Measurements from ENCODE around the gene LRP10. TPM values are rescaled to one million over a fixed set of nuclear protein-coding genes. Genes with fewer than 3 reads are reported as not detected.
"Not testable (repeated sequence)": the region's sequence is repeated elsewhere in the genome, so short reads cannot be mapped to it uniquely, and the experiment has no call there.

Gene LRP10
- polyA plus RNA-seq, 3 donors = 79.1 to 94.9 (median 93.9) TPM

DNA sequence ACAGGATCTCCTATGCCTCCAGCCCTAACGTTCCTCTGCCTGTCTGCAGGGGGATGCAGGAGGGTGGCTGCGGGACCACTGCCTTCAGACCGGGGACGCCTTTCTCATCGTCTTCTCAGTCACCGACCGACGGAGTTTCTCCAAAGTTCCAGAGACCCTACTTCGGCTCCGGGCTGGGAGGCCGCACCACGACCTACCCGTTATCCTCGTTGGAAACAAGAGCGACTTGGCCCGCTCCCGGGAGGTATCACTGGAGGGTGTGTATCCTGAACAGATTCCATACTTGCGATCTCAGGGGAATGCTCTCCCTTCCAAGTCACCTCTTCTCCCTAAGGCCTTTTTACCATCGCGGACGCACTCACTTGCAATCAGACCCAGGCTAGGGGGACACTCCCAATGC, 14.4 kb downstream of the LRP10 start:
- no peak for DNase-seq

DNA sequence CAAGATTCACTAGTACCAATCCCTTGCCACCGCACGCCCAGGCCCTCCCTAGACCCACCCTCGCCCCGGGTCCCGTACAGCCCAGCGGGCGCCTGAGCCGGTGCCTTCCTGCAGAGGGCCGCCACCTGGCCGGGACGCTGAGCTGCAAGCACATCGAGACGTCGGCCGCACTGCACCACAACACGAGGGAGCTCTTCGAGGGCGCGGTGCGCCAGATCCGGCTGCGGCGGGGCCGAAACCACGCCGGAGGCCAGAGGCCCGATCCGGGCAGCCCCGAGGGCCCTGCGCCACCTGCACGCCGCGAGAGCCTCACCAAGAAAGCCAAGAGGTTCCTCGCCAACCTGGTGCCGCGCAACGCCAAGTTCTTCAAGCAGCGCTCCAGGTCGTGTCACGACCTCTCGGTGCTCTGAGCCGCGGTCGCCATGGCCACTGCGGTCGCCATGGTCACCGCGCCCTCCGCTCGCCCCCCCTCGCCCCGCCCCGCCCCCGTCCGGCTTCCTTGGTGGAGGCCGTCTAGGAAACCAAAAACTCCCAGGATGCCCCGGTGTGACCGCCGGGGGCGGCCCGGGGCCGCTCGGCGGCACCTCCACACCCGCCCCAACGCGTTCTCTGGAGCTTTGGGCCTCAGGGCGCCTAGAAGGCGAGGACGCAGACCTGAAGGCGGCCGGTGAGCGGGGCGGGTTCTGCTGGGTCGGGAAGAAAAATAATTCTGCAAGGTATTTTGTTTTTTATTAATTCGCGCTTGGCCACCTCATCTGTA, 15.1 kb downstream of the LRP10 start:
- DNase-seq = peak; percentile 84

DNA sequence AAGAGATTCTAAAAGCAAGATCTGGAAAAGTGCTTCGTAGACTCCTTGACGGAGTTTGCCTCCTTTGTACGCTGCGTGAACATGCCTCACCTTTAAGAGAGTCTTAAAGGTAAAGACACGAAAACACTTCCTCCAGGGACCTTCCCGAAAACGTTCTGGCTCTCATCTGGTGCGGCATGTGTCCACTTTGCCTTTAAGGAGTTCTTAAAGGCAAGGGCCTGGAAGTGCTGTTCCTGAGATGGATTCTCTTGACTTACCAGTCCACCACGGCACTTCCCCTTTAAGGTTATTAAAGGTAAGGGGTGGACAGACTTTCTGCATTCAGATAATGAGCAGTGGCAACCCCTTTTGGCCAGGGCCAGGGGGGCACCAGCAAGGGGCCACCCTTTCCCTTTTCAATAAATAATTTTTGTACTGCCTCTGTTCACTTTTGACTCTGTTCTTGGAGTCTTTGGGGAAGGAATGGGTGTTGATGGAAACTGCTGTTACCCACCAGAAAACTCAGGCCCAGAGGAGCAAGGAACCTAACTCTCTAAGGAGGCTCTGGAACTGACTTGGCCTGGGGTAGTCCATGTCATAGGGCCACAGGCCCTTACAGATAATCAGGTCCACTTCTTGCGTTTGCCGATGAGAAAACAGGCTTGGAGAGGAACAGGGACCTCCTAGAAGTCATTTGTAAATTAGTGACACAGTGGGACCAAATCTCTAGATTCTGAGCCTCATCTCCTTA, 15.9 kb downstream of the LRP10 start:
- DNase-seq = peak; percentile 93

DNA sequence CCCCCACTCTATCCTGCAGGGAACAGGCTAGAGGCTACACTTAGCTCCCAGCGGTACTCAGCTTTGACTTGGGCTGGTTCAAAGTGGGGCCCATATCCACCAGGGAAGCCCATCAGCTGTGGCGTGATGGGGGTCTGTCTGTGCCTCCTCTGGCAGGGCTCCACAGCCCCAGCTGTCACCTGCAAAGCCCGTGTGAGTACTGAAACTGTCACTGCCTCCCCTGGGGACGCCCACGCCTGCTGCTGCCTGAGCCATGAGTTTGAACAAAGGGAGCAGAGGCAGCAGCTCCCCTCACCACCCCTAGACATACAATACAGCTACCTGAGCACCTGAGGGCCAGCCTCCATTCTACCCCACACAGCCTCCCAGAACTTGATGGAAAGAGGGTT, 16.4 kb downstream of the LRP10 start:
- DNase-seq = no peak

DNA sequence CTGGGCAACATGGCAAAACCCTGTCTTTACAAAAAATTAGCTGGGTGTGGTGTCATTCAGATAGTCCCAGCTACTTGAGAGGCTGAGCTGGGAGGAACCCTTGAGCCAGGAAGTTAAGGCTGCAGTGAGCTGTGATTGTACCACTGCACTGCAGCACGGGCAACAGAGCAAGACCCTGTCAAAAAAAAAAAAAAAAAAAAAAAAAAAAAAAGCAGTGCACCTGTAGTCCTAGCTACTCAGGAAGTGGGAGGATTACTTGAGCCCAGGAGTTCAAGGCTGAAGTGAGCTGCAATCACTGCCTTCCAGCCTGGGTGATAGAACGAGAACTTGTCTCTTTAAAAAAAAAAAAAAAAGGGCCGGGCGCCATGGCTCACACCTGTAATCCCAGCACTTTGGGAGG, 17.1 kb downstream of the LRP10 start:
- DNase-seq = no peak

DNA sequence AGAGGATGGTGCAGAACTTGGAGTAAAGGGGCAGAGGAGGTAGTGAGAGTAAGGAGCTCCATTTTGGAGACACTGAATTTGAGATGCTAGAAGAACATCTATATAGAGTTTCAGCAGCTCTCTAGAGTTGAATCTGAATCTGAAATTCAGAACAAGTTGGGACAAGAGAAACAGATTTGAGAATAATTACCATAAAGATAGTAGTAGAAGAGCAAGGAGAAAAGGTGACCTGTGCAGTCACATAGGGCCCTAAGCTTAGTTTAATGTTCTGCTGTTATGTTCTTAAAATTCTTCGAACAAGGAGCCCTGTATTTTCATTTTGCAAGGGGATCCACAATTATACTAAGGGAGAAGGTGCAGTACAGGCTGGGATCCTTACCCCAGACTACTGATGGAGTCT, 18.9 kb downstream of the LRP10 start:
- DNase-seq = no peak

DNA sequence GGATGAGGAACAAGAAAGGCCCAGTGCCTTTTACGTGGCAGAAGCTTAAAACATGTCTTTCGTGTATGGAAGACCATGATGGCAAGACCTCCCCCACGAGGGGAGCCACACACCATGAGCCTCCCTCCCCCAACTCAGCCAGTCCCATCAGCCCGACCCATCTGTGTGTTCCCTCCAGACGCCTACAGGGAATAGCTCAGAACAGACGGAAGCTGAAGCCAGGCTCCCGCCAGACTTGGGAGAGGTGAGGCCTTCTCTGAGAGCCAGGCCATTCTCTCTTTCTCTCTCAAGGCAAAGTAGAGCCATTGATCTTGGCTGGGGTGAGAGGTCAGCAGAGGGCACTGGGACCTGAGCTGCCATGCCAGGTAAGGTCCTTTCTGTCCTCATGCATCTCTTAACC, 20.9 kb downstream of the LRP10 start:
- no peak for DNase-seq

DNA sequence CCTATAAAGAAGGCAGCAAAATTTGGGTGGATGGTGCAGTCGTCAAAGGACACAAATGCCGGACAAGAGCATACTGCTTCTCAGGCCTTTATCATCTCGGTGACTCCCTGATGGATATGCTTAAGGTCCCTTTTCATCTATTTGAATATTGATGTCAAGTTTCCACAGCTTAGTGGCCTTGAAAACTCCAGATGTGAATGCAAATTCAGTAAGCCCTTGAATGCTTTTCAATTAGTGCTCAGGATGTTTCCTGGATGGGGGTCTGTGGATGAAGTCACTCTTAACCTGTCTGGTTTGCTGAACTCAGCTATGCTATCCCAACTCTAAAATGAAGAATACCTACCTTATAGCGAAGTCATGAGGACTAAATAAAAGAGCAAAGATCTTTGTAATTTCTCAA, 22.2 kb downstream of the LRP10 start:
- DNase-seq = no peak

DNA sequence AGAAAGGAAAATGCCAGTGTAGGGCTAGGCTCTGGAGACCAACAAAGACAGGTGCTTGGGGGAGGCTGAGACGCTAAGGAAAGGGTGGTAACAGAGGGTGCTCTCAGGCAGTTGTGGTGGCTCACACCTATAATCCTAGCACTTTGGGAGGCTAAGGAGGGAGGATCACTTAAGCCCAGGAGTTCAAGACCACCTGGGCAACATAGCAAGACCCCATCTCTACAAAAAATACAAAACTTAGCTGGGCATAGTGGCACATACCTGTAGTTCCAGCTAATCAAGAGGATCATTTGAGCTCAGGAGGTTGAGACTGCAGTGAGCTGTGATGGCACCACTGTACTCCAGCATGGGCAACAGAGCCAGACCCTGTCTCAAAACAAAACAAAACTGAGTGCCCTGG, 23.9 kb downstream of the LRP10 start:
- no peak for DNase-seq

DNA sequence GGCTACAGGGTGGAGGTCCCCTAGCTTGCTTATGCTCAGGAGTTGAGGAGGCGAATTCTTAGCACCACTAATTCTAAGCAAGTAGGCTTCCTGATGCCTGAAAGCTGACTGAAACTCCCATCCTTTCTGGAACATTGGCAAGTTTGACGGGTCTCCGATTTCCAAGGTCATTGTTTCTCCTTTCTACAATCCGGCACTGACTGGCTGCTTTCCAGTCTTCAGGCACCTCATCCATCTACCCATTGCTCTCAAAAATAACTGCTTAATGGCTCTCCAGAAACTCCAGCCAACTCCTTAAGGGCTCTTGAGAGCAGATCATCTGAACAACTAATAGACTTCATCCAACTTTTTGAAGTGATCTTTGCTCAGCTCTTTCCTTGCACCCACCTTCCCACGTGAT, 24.8 kb downstream of the LRP10 start:
- DNase-seq = no peak

DNA sequence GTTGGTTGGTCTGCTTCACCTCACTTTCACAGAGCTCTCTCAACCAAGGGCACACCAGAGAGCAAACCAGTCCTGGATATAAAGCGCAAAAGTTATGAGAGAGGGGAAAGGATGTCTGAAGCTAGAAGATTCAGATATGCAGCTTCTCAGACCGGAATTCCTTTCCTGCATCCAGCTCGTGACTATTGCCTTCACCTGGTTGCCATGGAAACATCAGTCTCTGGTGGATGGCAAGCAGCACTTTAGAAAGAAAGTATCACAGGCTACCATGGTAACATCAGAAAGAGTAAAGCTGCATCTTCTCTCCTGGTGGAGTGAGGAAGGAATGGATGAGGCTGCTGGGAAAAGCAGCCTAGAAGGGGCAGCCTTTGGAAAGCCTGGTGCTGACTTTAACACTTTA, 25.2 kb downstream of the LRP10 start:
- no peak for DNase-seq

DNA sequence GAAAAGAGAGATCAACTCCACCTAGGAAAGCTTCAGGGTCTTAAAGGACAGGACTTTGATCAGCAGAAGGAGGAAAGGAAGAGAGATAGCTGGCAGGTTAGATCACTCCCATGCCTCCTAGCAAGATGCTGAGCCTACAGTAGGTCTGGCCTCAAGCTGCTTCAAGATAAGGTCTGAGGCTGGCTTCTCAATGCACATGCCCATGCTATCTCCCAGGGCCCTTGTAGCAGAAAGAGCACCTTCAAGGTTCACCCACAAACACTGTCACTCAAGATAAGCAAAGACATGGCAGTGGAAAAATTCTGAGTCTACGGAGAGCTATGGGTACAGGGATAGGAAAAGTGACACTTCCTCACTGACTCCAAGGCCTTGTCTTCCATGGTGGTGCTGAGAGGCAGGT, 25.8 kb downstream of the LRP10 start:
- DNase-seq = no peak

DNA sequence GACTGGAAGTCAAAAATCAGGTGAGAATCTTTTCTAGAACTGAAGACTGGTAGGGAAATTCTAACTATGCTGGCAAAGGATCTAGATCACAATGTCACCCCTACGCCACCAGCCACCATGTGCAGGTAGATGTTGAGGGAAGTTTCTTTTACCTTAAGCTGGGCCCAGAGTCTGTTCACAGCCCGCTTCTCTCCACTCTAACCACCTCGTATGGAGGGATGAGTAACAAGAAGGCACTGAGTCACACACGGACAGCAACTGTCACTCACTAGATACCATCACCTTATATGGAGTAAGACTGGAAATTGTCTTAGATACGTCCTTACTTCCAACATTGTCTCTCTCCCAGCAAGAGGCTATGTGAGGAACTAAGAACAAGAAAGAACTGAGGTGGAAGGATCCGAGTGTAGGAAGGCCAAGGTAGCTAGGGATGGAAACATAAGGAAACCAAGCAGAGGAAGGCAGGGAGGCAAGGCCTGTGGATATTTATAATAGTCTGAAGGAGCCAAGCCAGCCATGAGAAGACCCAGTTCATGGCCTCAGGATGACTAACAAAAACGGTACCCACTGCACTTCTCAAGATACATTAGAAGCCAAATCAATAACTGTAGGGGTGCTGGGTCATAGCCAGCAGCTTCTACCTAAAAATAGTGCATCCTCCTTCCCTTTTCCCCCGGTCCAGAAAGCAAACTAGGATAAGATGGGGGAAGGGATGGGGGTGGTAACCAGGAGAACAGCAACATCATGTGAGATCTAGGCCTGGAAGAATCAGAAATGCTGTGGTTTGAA, 27.0 kb downstream of the LRP10 start:
- DNase-seq = no peak

DNA sequence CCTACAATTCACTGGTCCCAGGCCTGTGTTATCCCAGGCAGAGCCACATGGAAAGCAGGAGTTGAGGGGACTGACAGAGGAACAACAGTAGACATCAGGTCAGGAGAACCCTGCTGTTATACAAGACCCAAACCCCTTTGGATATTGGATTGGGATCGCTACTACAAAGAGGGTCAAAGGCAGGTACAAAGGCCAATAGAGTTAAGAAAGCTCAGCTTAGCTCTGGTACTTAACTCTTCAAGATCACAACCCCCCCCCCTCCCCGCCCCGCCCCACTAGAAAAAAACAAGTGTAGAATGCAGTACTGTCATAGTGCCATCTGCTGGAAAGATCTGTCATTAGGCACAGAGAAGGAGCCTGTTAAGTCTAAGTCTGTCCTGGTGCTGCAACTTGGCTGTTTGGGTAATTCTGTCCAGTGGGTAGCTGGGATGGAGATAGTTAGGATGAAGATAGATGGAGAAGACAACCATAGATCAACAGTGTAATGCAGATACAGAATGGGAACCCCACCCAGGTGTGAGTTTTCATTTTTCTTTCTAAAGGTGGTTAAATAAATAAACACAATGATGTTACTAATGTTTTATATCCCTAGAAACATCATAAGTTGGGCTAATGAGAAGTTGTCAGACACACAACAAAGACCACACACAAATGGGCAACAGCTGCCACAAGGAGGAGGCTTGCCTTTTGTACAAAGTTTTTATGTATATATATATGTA, 28.7 kb downstream of the LRP10 start:
- no peak for DNase-seq

DNA sequence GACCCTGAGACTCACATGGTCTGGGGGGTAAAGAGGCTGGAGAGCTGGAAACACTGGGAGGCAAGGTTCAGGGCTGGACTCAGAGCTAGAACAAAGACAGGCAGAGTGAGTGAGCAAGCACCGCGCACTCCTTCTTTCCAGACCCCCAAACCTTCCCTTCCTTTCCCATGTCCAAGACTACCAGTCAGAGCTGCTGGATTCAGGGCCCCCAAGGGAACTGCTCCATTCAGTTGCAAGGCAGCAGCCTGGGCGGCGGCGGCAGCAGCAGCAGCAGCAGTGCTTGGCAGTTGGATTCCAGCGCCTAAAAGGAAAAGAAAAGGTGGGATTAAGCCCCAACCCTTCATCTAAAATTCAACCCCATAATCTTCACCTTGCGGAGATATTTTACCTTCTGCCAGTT, 30.3 kb downstream of the LRP10 start:
- DNase-seq = no peak

DNA sequence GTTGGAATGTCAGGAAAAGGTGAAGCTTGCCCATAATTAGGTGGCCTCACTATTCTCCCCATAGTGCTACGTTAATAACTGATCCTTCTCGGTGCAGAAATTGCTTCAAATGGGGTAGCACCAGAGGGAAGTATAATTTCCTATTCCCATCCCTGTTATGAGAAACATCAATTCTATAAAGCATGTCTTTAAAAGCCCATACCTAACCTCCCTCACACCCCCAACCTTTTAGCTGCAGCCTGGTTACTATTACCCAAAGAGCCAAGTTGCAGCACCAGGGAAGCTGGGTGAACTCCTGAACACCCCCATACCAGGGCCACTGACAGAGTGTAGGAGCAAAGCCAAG, 32.2 kb downstream of the LRP10 start:
- DNase-seq = no peak

DNA sequence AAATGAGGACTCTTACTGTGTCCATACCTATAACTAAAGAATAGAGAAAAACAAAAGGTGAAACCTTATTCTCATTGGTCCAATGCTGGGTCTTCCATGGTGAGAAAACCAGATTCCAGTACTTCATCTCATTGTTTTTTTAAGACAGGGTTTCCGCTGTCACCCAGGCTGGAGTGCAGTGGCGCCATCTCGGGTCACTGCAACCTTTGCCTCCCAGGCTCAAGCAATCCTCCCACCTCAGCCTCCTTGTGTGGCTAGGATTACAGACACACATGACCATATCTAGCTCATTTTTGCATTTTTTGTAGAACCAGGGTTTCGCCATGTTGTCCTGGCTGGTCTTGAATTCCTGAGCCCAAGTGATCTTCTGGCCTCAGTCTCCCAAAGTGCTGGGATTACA, 34.1 kb downstream of the LRP10 start:
- DNase-seq = no peak

DNA sequence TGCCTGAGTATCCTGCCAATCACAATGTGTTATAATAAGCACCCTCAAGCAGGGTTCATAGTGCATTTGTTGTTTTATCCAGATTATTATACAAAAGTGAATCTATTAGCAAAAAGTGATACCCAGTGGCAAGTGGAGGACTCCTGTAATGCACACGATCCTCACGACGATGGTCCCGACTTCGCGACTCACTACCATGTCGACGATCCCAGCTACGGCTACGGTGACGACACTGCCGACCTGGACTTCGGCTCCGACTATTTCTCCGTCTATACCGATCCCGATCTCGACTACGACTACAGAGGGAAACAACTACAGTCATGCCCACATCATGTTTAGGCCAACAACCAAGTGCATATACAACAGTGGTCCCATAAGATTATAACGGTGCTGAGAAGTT, 34.5 kb downstream of the LRP10 start:
- DNase-seq = no peak

DNA sequence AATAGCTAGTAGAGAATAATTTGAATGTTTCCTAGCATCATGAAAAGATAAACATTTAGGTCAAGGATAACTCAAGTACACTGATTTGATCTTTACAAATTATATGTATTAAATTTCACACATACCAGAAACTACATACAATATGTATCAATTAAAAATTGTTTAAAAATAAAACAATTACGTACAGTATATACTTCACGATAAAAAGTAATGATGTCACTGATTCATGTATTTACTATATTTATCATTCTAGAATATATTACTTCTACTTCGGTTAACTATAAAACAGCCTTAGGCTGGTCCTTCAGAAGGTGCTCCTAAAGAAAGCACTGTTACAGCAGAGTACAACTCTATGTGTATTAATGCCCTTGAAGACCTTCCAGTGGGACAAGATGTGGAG, 35.9 kb downstream of the LRP10 start:
- no peak for DNase-seq

DNA sequence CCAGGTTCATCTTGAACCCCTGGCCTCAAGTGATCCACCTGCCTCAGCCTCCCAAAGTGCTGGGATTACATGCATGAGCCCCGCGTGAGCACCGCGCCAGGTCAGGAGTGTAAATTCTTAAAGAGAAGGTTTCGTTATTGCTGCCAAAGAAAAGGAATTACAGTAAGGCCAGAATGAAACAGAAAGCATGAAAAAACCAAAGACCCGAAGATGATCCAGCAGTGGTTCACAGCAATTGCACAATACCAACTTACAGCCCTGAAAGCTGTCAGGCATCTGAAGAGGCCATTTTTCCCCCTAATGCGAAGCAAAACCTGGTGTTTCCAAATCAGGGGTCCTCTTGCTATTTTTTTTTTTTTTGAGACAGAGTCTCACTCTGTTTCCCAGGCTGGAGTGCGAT, 37.1 kb downstream of the LRP10 start:
- DNase-seq = no peak

DNA sequence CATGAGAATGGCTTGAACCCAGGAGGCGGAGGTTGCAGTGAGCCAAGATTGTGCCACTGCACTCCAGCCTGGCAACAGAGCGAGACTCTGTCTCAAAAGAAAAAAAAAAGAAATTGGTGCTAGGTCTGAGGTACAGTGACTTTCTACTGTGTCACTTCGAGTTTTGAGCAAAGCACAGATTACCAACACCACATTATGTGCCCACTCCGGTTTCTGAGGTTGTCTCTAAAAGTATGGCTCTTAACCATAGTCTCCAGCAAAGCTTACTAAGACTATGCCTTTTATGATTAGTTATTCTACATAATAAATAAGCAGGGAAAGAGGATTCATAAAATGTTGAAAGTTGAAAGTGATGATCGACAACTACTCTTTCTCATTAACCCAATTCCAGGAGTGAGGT, 39.4 kb downstream of the LRP10 start:
- no peak for DNase-seq

DNA sequence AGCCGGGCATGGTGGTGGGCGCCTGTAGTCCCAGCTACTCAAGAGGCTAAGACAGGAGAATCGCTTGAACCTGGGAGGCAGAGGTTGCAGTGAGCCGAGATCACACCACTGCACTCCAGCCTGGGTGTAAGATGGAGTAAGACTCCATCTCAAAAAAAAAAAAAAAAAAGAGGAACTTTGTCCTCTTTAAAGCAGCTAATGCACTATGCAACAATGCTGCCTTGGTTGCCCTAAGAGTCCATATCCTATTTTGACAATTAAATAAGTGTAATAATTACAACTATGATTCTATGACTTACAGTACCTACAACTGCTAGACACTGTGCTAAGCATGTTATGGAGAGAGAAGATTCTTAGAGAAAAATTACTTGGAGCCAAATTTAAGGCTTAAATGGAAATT, 43.3 kb downstream of the LRP10 start:
- DNase-seq = not testable (repeated sequence)

All from renal pelvis (tissue), 4 donors.